DND-41 (cell line): ENCODE measurements around the gene NUDT12.
A peak's percentile ranks its signal among the peaks of the same experiment; 100 is the strongest.

Source experiments
- ATAC-seq: fragments of 200-7000 bp; cut with Tn5 transposase; 3 replicates; pipeline ENCODE4 v1.9.1; 2021; ENCODE audit warnings: low read depth; ENCODE audit not compliant: insufficient read depth
- DNase-seq: peaks from one replicate; pipeline ENCODE4 v3.0.0-alpha.2; 2020
- H2AFZ ChIP-seq: 2 replicates; pipeline ENCODE4 v1.6.0; 2012; ENCODE audit warnings: low read depth, low read length
- H3K27ac ChIP-seq: 2 replicates; pipeline ENCODE4 v1.5.1; 2012; ENCODE audit warnings: low read length, inconsistent platforms
- H3K27me3 ChIP-seq: fragments of 200-600 bp; sonication (generic); 2 replicates; pipeline ENCODE4 v1.6.0; 2012; ENCODE audit warnings: low read length, mild to moderate bottlenecking, inconsistent platforms; ENCODE audit not compliant: insufficient read depth, poor library complexity
- H3K36me3 ChIP-seq: 2 replicates; pipeline ENCODE4 v1.5.1; 2012; ENCODE audit warnings: low read length, inconsistent platforms; ENCODE audit not compliant: insufficient read depth
- H3K4me1 ChIP-seq: 2 replicates; pipeline ENCODE4 v1.5.1; 2012; ENCODE audit warnings: mild to moderate bottlenecking, low read length; ENCODE audit not compliant: insufficient read depth
- H3K4me2 ChIP-seq: 2 replicates; pipeline ENCODE4 v1.6.0; 2012; ENCODE audit warnings: mild to moderate bottlenecking, moderate library complexity, low read length, inconsistent platforms; ENCODE audit not compliant: insufficient read depth
- H3K4me3 ChIP-seq, 2 experiments: fragments of 200-600 bp in 1 of 2; shearing (Covaris generic) in 1 of 2; 2 replicates each; pipeline ENCODE4 v1.5.1; 2012 to 2016; ENCODE audit warnings: inconsistent platforms in 2 of 2, low read length in 2 of 2, mild to moderate bottlenecking in 2 of 2, low read depth in 1 of 2, moderate library complexity in 1 of 2
- H3K79me2 ChIP-seq: 2 replicates; pipeline ENCODE4 v1.6.0; 2012; ENCODE audit warnings: low read length, inconsistent platforms; ENCODE audit not compliant: insufficient read depth
- H3K9ac ChIP-seq: 2 replicates; pipeline ENCODE4 v1.6.0; 2012; ENCODE audit warnings: low read depth, mild to moderate bottlenecking, inconsistent platforms, low read length, moderate library complexity
- H3K9me3 ChIP-seq: 2 replicates; pipeline ENCODE4 v1.5.1; 2012; ENCODE audit warnings: low read length, moderate library complexity, mild to moderate bottlenecking, inconsistent platforms; ENCODE audit not compliant: insufficient read depth, severe bottlenecking
- H4K20me1 ChIP-seq: 2 replicates; pipeline ENCODE4 v1.6.0; 2012; ENCODE audit warnings: low read length; ENCODE audit not compliant: insufficient read depth
- CTCF ChIP-seq: IDR thresholded peaks from 2 replicates; pipeline ENCODE4 v1.5.1; 2012; ENCODE audit warnings: borderline replicate concordance, low read length, moderate library complexity, mild to moderate bottlenecking; ENCODE audit not compliant: poor library complexity, severe bottlenecking; ENCODE audit errors: extremely low read depth
- EZH2 ChIP-seq: IDR thresholded peaks from 3 replicates; pipeline ENCODE4 v1.6.1; 2012; ENCODE audit warnings: borderline replicate concordance, low read depth, mild to moderate bottlenecking, moderate library complexity, low read length, inconsistent platforms; ENCODE audit not compliant: severe bottlenecking

NUDT12 gene

GRCh38 chr5:103522586-103522985 is 40.0 kb downstream of the NUDT12 start:
- no peak overlapping the region for H2AFZ ChIP-seq
- ATAC-seq = no peak
- no peak for TF ChIP-seq CTCF
- no peak for TF ChIP-seq EZH2
- no peaks in the 10 kb centered on the region for H3K36me3 ChIP-seq
- H3K4me2 ChIP-seq = no peak overlapping the region
- H4K20me1 ChIP-seq = no peaks in the 10 kb centered on the region
- H3K9ac ChIP-seq = no peak overlapping the region
- no peak for DNase-seq
- no peaks in the 10 kb centered on the region for H3K9me3 ChIP-seq
- H3K4me3 ChIP-seq = no peak overlapping the region
- H3K79me2 ChIP-seq = no peaks in the 10 kb centered on the region
- H3K4me1 ChIP-seq = no peaks in the 10 kb centered on the region
- H3K27me3 ChIP-seq = peaks cover 4% of the 10 kb centered on the region
- H3K27ac ChIP-seq = no peak overlapping the region

- no peak for DNase-seq
These were observed 43.0 kb downstream of the NUDT12 start for GRCh38 chr5:103519550-103519949.

GRCh38 chr5:103514371-103514770 is 48.2 kb downstream of the NUDT12 start:
- Histone ChIP-seq H3K9me3 (no peaks in the 10 kb centered on the region), H3K27me3 (no peaks in the 10 kb centered on the region), H3K4me3 (no peak overlapping the region), H3K27ac (no peak overlapping the region), H2AFZ (no peak overlapping the region), H3K9ac (no peak overlapping the region), H4K20me1 (no peaks in the 10 kb centered on the region), H3K4me1 (no peaks in the 10 kb centered on the region), H3K4me2 (no peak overlapping the region), H3K36me3 (no peaks in the 10 kb centered on the region), H3K79me2 (no peaks in the 10 kb centered on the region)
- DNase-seq = no peak
- TF ChIP-seq CTCF = no peak
- no peak for TF ChIP-seq EZH2
- no peak for ATAC-seq

More at GRCh38 chr5:103519550-103519949, 43.0 kb downstream of the NUDT12 start:
- Histone ChIP-seq H3K79me2 (no peaks in the 10 kb centered on the region), H3K9ac (no peak overlapping the region), H3K4me3 (no peak overlapping the region), H3K27ac (no peak overlapping the region), H3K9me3 (no peaks in the 10 kb centered on the region), H3K27me3 (no peaks in the 10 kb centered on the region), H3K36me3 (no peaks in the 10 kb centered on the region), H4K20me1 (no peaks in the 10 kb centered on the region), H3K4me2 (no peak overlapping the region), H2AFZ (no peak overlapping the region), H3K4me1 (no peaks in the 10 kb centered on the region)
- no peak for ATAC-seq
- no peak for TF ChIP-seq EZH2
- peak; percentile 33 for TF ChIP-seq CTCF

- no peaks in the 10 kb centered on the region for H3K27me3 ChIP-seq
- no peak overlapping the region for H3K27ac ChIP-seq
- H3K4me1 ChIP-seq = no peaks in the 10 kb centered on the region
- no peak overlapping the region for H3K4me3 ChIP-seq
- H3K79me2 ChIP-seq = no peaks in the 10 kb centered on the region
- H3K4me2 ChIP-seq = no peak overlapping the region
- H3K9me3 ChIP-seq = no peaks in the 10 kb centered on the region
- H4K20me1 ChIP-seq = no peaks in the 10 kb centered on the region
- H3K9ac ChIP-seq = no peak overlapping the region
- no peak for ATAC-seq
- no peak overlapping the region for H2AFZ ChIP-seq
- no peaks in the 10 kb centered on the region for H3K36me3 ChIP-seq
- no peak for DNase-seq
- TF ChIP-seq CTCF = no peak
- TF ChIP-seq EZH2 = no peak
These were observed 48.9 kb downstream of the NUDT12 start for GRCh38 chr5:103513701-103514100.
